Common myeloid progenitor, CD34-positive (primary cell): Measurements from ENCODE around the gene SLC34A3.

ENCODE experiments used
- CTCF ChIA-PET: fragments of 350-600 bp; sonication (Branson Sonifier 250); formaldehyde crosslinking; loops from one replicate; lab custom pipeline; 2021; ENCODE audit warnings: antibody characterized with exemption; lab: Charles Lee
- POLR2A ChIA-PET: fragments of 350-600 bp; sonication (Branson Sonifier 250); formaldehyde crosslinking; loops from one replicate; lab custom pipeline; 2021; ENCODE audit warnings: antibody characterized with exemption; lab: Charles Lee
- DNase-seq, 3 donors: peaks; one replicate each; pipeline versions ENCODE4 v3.0.0 to v3.0.0-alpha.2; 2013
- H3K27ac ChIP-seq, 2 experiments: 1 replicate in 1 of 2; 2 replicates in 1 of 2; pipeline ENCODE4 v1.7.0; 2013; ENCODE audit warnings: inconsistent platforms in 2 of 2, low read length in 2 of 2, mild to moderate bottlenecking in 2 of 2, low read depth in 1 of 2, moderate library complexity in 1 of 2; ENCODE audit not compliant: severe bottlenecking in 2 of 2, insufficient read depth in 1 of 2, poor library complexity in 1 of 2
- H3K27me3 ChIP-seq, 5 experiments: replicated peaks in 2 of 5; 1 replicate in 3 of 5; 2 replicates in 2 of 5; pipeline versions ENCODE4 v1.6.1 to v1.7.0; 2013; ENCODE audit warnings: low read length in 4 of 5, mild to moderate bottlenecking in 2 of 5, moderate library complexity in 2 of 5, inconsistent platforms in 1 of 5; ENCODE audit not compliant: insufficient read depth in 5 of 5, control insufficient read depth in 4 of 5
- H3K36me3 ChIP-seq, 4 experiments: 1 replicate in 2 of 4; 2 replicates in 2 of 4; pipeline versions ENCODE4 v1.6.1 to v1.7.0; 2013; ENCODE audit warnings: low read length in 3 of 4, control low read depth in 1 of 4, mild to moderate bottlenecking in 1 of 4; ENCODE audit not compliant: control insufficient read depth in 4 of 4, insufficient read depth in 4 of 4
- H3K4me1 ChIP-seq, 4 experiments: 1 replicate in 3 of 4; 2 replicates in 1 of 4; pipeline versions ENCODE4 v1.6.1 to v1.7.1; 2013; ENCODE audit warnings: low read length in 3 of 4, mild to moderate bottlenecking in 3 of 4, control low read depth in 1 of 4, inconsistent platforms in 1 of 4, moderate library complexity in 1 of 4; ENCODE audit not compliant: control insufficient read depth in 4 of 4, insufficient read depth in 4 of 4; ENCODE audit errors: control extremely low read depth in 1 of 4
- H3K4me3 ChIP-seq, 7 experiments: 1 replicate in 4 of 7; 2 replicates in 3 of 7; pipeline versions ENCODE4 v1.5.1 to v1.7.0; 2013; ENCODE audit warnings: mild to moderate bottlenecking in 7 of 7, low read length in 6 of 7, moderate library complexity in 6 of 7, inconsistent platforms in 2 of 7, low read depth in 2 of 7, control low read depth in 1 of 7; ENCODE audit not compliant: insufficient read depth in 4 of 7, control insufficient read depth in 1 of 7; ENCODE audit errors: extremely low read depth in 1 of 7
- H3K9me3 ChIP-seq, 5 experiments: 1 replicate in 4 of 5; 2 replicates in 1 of 5; pipeline versions ENCODE4 v1.6.1 to v1.7.1; 2013; ENCODE audit warnings: low read length in 4 of 5, mild to moderate bottlenecking in 2 of 5, inconsistent platforms in 1 of 5, low read depth in 1 of 5, moderate library complexity in 1 of 5; ENCODE audit not compliant: control insufficient read depth in 4 of 5, insufficient read depth in 2 of 5; ENCODE audit errors: control extremely low read depth in 1 of 5
- WGBS: methylation state at CpG from one replicate; pipeline ENCODE4 v1.1.5; 2013; ENCODE audit not compliant: insufficient coverage; 5-methylcytosine and 5-hydroxymethylcytosine counted together

Gene SLC34A3

DNA sequence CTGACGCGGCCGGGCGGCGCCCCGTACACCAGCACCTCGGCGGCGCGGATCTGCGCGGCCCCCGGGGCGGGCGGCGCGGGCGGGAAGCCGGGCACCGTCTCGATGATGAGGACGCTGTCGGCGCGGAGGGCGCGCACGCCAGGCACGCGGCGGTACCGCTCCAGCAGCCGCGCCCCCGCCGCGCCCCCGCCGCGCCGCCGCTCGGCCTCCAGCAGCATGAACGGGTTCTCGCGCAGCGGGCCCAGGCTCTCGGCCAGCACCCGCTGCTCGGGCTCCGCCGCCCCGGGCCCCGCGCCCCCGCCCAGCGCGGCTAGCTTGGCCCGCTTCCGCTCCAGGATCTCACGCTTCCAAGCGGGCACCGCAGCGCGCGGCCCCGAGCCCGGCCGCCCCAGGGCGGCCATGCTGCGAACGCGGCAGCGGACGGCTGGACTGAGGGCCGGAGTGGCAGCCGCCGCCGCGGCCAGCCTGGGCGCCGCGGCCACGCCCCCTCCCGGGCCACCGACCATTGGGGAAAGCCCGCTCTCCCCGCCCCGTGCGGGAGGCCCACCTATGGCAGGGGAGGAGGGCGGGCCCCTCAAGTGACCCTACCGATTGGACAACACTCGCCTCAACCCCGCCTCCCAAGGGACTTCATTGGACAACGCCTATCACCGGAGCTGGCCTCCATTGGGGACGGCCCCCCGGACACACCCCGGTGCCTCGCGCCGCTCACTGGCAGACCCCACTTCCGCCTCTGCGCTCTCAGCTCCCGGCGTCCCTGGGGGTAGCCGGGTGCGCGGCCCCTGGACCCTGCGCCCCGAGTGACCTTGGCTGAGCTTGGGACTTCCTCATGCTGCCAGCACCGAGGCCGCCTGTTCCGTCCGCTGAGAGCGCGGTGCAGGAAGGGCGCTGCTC, 30.1 kb upstream of the SLC34A3 start, which contains the start of gene TPRN:
TSS of gene TPRN (minus strand) at position 431 of the 894 bp plus-strand sequence. CDS start at position 401, 30 bp downstream.
- no peaks in the 10 kb centered on the region for H3K9me3 ChIP-seq

DNA sequence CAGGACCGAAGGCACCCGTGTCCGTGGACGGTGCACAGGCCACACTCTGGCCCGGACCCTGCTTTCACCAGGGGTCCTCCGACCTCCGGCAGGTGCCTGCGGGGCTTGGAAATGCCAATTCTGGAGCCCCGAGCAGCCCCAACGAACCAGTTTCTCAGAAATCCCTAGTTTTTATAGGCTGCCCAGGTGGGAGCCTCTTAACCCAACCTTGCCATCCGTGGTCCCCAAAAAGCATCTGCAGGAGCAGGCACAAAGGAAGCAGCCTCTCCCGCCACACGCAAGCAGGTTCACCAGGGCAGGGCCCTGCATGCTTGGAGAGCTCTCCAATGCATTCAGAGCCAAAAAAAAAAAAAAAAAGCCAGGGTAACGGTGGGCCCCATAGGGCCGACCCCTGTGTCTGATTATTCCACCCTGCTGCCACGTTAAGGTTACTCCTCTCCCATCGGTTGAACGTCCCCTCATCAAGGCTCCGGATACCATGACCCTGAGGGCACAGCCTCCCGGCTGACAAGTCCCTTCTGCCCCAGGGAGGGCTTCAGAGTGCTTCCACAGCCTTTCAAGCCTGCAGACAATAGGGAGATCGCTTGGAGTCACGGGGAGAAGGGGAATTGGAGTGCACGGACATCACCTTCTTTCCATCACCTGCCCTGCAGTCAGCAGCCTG, 29.4 kb upstream of the SLC34A3 start:
- Histone ChIP-seq H3K36me3 (no peaks in the 10 kb centered on the region), H3K9me3 (no peaks in the 10 kb centered on the region), H3K27me3 (peaks cover 0 to 9% (median 0%) of the 10 kb centered on the region in 5 experiments), H3K4me1 (peaks cover 7 to 61% (median 40%) of the 10 kb centered on the region in 4 experiments), H3K27ac (peak overlapping the region in 1 of 2 experiments; percentile 71), H3K4me3 (peak overlapping the region; percentile 69 to 92 (median 89))
- POLR2A ChIA-PET: interaction anchor here (0.6 to 1.1 kb wide), 5 partner anchors 12 to 496 kb away, joined by 3 to 6 read pairs (median 4); partner anchors contain the start of gene ARRDC1
- WGBS: 32% methylated on average over 21 of the region's 23 CpGs
- CTCF ChIA-PET: interaction anchor here (2.5 to 2.6 kb wide), 2 partner anchors 12 to 14 kb away, joined by 5 to 14 read pairs; no protein-coding TSS in a partner anchor
- no peak for DNase-seq

More for the DNA sequence above, 30.1 kb upstream of the SLC34A3 start, which contains the start of gene TPRN:
- H3K4me1 ChIP-seq: peaks cover 4 to 54% (median 33%) of the 10 kb centered on the region in 4 experiments
- ChIA-PET CTCF (interaction anchor here (2.5 to 2.6 kb wide), 2 partner anchors 11 to 13 kb away, joined by 5 to 14 read pairs; no protein-coding TSS in a partner anchor), POLR2A (interaction anchor here (0.6 to 1.1 kb wide), 5 partner anchors 11 to 496 kb away, joined by 3 to 6 read pairs (median 4); partner anchors contain the start of gene ARRDC1)
- peak within 1 kb of the TSS in 1 of 2 experiments; percentile 71 for H3K27ac ChIP-seq
- H3K27me3 ChIP-seq: peaks cover 0 to 9% (median 0%) of the 10 kb centered on the region in 5 experiments
- 0% methylated on average over 101 of the region's 118 CpGs for WGBS
- DNase-seq: peak; percentile 98 to 99 (median 99)
- H3K4me3 ChIP-seq: peak within 1 kb of the TSS; percentile 69 to 92 (median 89)
- no peaks in the 10 kb centered on the region for H3K36me3 ChIP-seq

DNA sequence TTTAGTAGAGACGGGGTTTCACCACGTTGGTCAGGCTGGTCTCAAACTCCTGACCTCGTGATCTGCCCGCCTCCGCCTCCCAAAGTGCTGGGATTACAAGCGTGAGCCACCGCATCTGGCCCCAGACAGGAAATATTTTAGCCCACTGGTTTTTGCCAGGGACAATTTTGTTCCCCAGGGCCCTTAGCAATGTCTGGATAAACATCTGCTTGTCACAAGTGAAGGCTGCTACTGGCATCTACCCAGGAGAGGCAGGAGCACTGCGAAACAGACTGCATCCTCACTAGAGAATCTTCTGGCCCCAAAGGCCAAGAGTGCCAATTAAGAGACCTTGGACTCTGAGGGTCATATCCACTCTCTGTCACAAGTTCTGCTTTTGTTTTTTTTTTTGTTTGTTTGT, 27.7 kb upstream of the SLC34A3 start:
- H3K9me3 ChIP-seq: no peaks in the 10 kb centered on the region
- peaks cover 10 to 67% (median 45%) of the 10 kb centered on the region in 4 experiments for H3K4me1 ChIP-seq
- peaks cover 0 to 9% (median 0%) of the 10 kb centered on the region in 5 experiments for H3K27me3 ChIP-seq
- peaks cover 0 to 12% (median 2%) of the 10 kb centered on the region in 4 experiments for H3K36me3 ChIP-seq
- ChIA-PET CTCF (interaction anchor here (0.7 to 2.6 kb wide), 4 partner anchors 13 to 172 kb away, joined by 3 to 5 read pairs (median 4); no protein-coding TSS in a partner anchor), POLR2A (no interaction called here)
- DNase-seq: no peak
- over 99% methylated on average over 7 of the region's 8 CpGs for WGBS
- no peak overlapping the region for H3K4me3 ChIP-seq
- H3K27ac ChIP-seq: no peak overlapping the region

DNA sequence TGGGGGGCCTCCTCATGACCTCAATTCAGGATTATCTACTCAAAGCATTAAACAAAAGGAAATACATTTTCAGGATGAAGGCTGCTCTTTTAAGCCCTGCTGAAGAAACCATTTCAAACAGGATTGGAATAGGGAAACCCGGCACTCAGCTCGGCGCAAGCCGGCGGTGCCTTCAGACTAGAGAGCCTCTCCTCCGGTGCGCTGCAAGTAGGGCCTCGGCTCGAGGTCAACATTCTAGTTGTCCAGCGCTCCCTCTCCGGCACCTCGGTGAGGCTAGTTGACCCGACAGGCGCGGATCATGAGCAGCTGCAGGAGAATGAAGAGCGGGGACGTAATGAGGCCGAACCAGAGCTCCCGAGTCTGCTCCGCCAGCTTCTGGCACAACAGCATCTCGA, 26.0 kb upstream of the SLC34A3 start:
- Histone ChIP-seq H3K9me3 (no peaks in the 10 kb centered on the region), H3K27me3 (peaks cover 0 to under 1% (median 0%) of the 10 kb centered on the region in 5 experiments), H3K4me1 (peaks cover 10 to 49% (median 37%) of the 10 kb centered on the region in 4 experiments), H3K4me3 (peak overlapping the region; percentile 74 to 94 (median 90)), H3K27ac (peak overlapping the region; percentile 85 to 93), H3K36me3 (peaks cover 0 to 15% (median 7%) of the 10 kb centered on the region in 4 experiments)
- POLR2A ChIA-PET: no interaction called here
- WGBS: 23% methylated on average over 21 of the region's 21 CpGs
- DNase-seq: no peak
- CTCF ChIA-PET: interaction anchor here (0.7 to 2.5 kb wide), 6 partner anchors 11 to 94 kb away, joined by 3 to 11 read pairs (median 4); partner anchors contain the start of gene RNF224

- Histone ChIP-seq H3K4me1 (peaks cover 10 to 47% (median 35%) of the 10 kb centered on the region in 4 experiments), H3K36me3 (peaks cover 0 to 21% (median 7%) of the 10 kb centered on the region in 4 experiments), H3K4me3 (peak within 1 kb of the TSS; percentile 74 to 94 (median 90)), H3K27me3 (no peaks in the 10 kb centered on the region), H3K9me3 (no peaks in the 10 kb centered on the region), H3K27ac (peak within 1 kb of the TSS; percentile 85 to 93)
- ChIA-PET POLR2A (interaction anchor here (0.5 to 1.2 kb wide), 4 partner anchors 9 to 454 kb away, joined by 3 to 4 read pairs (median 4); partner anchors contain the start of genes ANAPC2 and SSNA1), CTCF (interaction anchor here (0.7 to 2.5 kb wide), 5 partner anchors 11 to 94 kb away, joined by 3 to 11 read pairs (median 5); partner anchors contain the start of gene RNF224)
- peak; percentile 87 to 92 (median 92) for DNase-seq
- WGBS: under 1% methylated on average over 96 of the region's 98 CpGs
Observed at GRCh38 chr9:137205126-137206069, 25.3 kb upstream of the SLC34A3 start, which contains the start of the genes NDOR1 and TMEM203. Gene NDOR1, plus strand, starts transcription at chr9:137205700. Its CDS starts 78 bp downstream, at chr9:137205778. Gene TMEM203, minus strand, starts transcription at chr9:137205648. Its CDS starts 234 bp downstream, at chr9:137205414.
